ENCODE data around the gene CDRT15.
"Not testable (repeated sequence)": the region's sequence is repeated elsewhere in the genome, so short reads cannot be mapped to it uniquely, and the experiment has no call there.

Gene CDRT15

GRCh38 chr17:14207791-14208190 lies 28.9 kb downstream of the CDRT15 start:
- DNase-seq (ENCODE audit: low read depth in 2 of 2) = no peak

GRCh38 chr17:14206891-14207290 lies 29.8 kb downstream of the CDRT15 start:
- DNase-seq (ENCODE audit: low read depth in 2 of 2) = no peak

- DNase-seq (ENCODE audit: low read depth in 2 of 2) = no peak
Measured at GRCh38 chr17:14205992-14206461, 30.6 kb downstream of the CDRT15 start.

- DNase-seq (ENCODE audit: low read depth in 2 of 2) = no peak
Measured at GRCh38 chr17:14205380-14205779, 31.3 kb downstream of the CDRT15 start.

GRCh38 chr17:14204546-14204945 lies 32.1 kb downstream of the CDRT15 start:
- DNase-seq (ENCODE audit: low read depth in 2 of 2) = no peak

GRCh38 chr17:14204084-14204483 lies 32.6 kb downstream of the CDRT15 start:
- no peak for DNase-seq (ENCODE audit: low read depth in 2 of 2)

- no peak for DNase-seq (ENCODE audit: low read depth in 2 of 2)
Measured at GRCh38 chr17:14203388-14203787, 33.3 kb downstream of the CDRT15 start.

- no peak for DNase-seq (ENCODE audit: low read depth in 2 of 2)
Measured at GRCh38 chr17:14202388-14203166, 34.1 kb downstream of the CDRT15 start.

GRCh38 chr17:14201988-14202380 lies 34.7 kb downstream of the CDRT15 start:
- no peak for DNase-seq (ENCODE audit: low read depth in 2 of 2)

- DNase-seq (ENCODE audit: low read depth in 2 of 2) = no peak
Measured at GRCh38 chr17:14201021-14201987, 35.4 kb downstream of the CDRT15 start.

GRCh38 chr17:14200354-14200753 lies 36.3 kb downstream of the CDRT15 start:
- no peak for DNase-seq (ENCODE audit: low read depth in 2 of 2)

GRCh38 chr17:14199601-14200000 lies 37.1 kb downstream of the CDRT15 start:
- no peak for DNase-seq (ENCODE audit: low read depth in 2 of 2)

GRCh38 chr17:14198575-14198974 lies 38.1 kb downstream of the CDRT15 start:
- no peak for DNase-seq (ENCODE audit: low read depth in 2 of 2)

GRCh38 chr17:14198013-14198412 lies 38.6 kb downstream of the CDRT15 start:
- DNase-seq (ENCODE audit: low read depth in 2 of 2) = no peak

GRCh38 chr17:14197586-14197985 lies 39.1 kb downstream of the CDRT15 start:
- no peak for DNase-seq (ENCODE audit: low read depth in 2 of 2)

- no peak for DNase-seq (ENCODE audit: low read depth in 2 of 2)
Measured at GRCh38 chr17:14197057-14197456, 39.6 kb downstream of the CDRT15 start.

- DNase-seq (ENCODE audit: low read depth in 2 of 2) = no peak
Measured at GRCh38 chr17:14196377-14196997, 40.2 kb downstream of the CDRT15 start.

GRCh38 chr17:14192636-14193344 lies 43.9 kb downstream of the CDRT15 start:
- DNase-seq (ENCODE audit: low read depth in 2 of 2) = not testable (repeated sequence)

GRCh38 chr17:14192039-14192438 lies 44.6 kb downstream of the CDRT15 start:
- not testable (repeated sequence) for DNase-seq (ENCODE audit: low read depth in 2 of 2)

GRCh38 chr17:14191469-14191868 lies 45.2 kb downstream of the CDRT15 start:
- DNase-seq (ENCODE audit: low read depth in 2 of 2) = not testable (repeated sequence)

GRCh38 chr17:14190774-14191173 lies 45.9 kb downstream of the CDRT15 start:
- DNase-seq (ENCODE audit: low read depth in 2 of 2) = not testable (repeated sequence)
